ENCODE measurements around the gene TESPA1.

- no peak for TF ChIP-seq CTCF (IDR thresholded peaks at IDR 0.05; ENCODE audit: low read depth, low read length, poor library complexity, severe bottlenecking)
- no peak for TF ChIP-seq EZH2phosphoT487 (IDR thresholded peaks at IDR 0.05; ENCODE audit: borderline replicate concordance, low read length)
These were observed 13.5 kb upstream of the TESPA1 start for GRCh38 chr12:54997929-54998522.

All from DOHH2 (cell line).